OCI-LY3 (cell line): ENCODE data around the gene CAD.
A peak's percentile ranks its signal among the peaks of the same experiment; 100 is the strongest.

Experiments used
- H2AFZ ChIP-seq: fragments of 200-600, 300-600 bp; shearing (Covaris generic); 2 replicates; pipeline ENCODE4 v1.6.0; 2014; ENCODE audit warnings: antibody characterized with exemption, low read depth, low read length
- H3K27ac ChIP-seq: fragments of 200-600, 300-600 bp; sonication (generic); 2 replicates; pipeline ENCODE4 v1.5.1; 2014; ENCODE audit warnings: mild to moderate bottlenecking, low read length, moderate library complexity, mixed read lengths
- H3K27me3 ChIP-seq: fragments of 200-600, 300-600 bp; sonication (generic); 2 replicates; pipeline ENCODE4 v1.6.1; 2014; ENCODE audit warnings: low read depth, low read length, mixed read lengths
- H3K36me3 ChIP-seq: fragments of 200-600, 300-600 bp; sonication (generic); replicated peaks from 2 replicates; pipeline ENCODE3; 2014; ENCODE audit warnings: low read depth, low read length, mixed read lengths
- H3K4me1 ChIP-seq: fragments of 300-600, 200-600 bp; sonication (generic); 2 replicates; pipeline ENCODE4 v1.6.1; 2014; ENCODE audit warnings: low read length, mixed read lengths
- H3K4me2 ChIP-seq: fragments of 200-600, 300-600 bp; sonication (generic); 2 replicates; pipeline ENCODE4 v1.6.1; 2014; ENCODE audit warnings: low read length, mixed read lengths
- H3K4me3 ChIP-seq: fragments of 300-600, 200-600 bp; sonication (generic); 2 replicates; pipeline ENCODE4 v1.5.1; 2014; ENCODE audit warnings: antibody characterized with exemption, mild to moderate bottlenecking, low read length, moderate library complexity
- H3K79me2 ChIP-seq: fragments of 300-600, 200-600 bp; shearing (Covaris generic); 2 replicates; pipeline ENCODE4 v1.6.1; 2014; ENCODE audit warnings: mild to moderate bottlenecking, low read length, mixed read lengths
- H3K9ac ChIP-seq: fragments of 300-600, 200-600 bp; shearing (Covaris generic); 2 replicates; pipeline ENCODE4 v1.6.0; 2014; ENCODE audit warnings: mild to moderate bottlenecking, low read length, moderate library complexity
- H3K9me3 ChIP-seq: fragments of 200-600, 300-600 bp; shearing (Covaris generic); 2 replicates; pipeline ENCODE4 v1.6.1; 2014; ENCODE audit warnings: low read length, mixed read lengths; ENCODE audit not compliant: insufficient read depth
- H4K20me1 ChIP-seq: fragments of 200-600, 300-600 bp; sonication (generic); 2 replicates; pipeline ENCODE4 v1.6.1; 2016; ENCODE audit warnings: low read length, mixed read lengths; ENCODE audit not compliant: insufficient read depth
- CTCF ChIP-seq: fragments of 200-600, 300-600 bp; sonication (generic); IDR thresholded peaks from 2 replicates; pipeline ENCODE4 v1.5.1; 2014; ENCODE audit warnings: antibody characterized with exemption, low read length, low read depth
- EZH2phosphoT487 ChIP-seq: fragments of 200-600 bp; shearing (Covaris generic); IDR thresholded peaks from 2 replicates; pipeline ENCODE4 v1.6.1; 2018; ENCODE audit warnings: antibody characterized with exemption, mixed run types, low read depth

The CAD gene

GRCh38 chr2:27288610-27289009, 71.4 kb downstream of the CAD start:
- no peak for TF ChIP-seq EZH2phosphoT487
- TF ChIP-seq CTCF, result no peak
- Histone ChIP-seq H3K4me3 (no peak overlapping the region), H3K79me2 (no peaks in the 10 kb centered on the region), H3K9me3 (no peaks in the 10 kb centered on the region), H3K9ac (no peak overlapping the region), H2AFZ (no peak overlapping the region), H3K27ac (no peak overlapping the region), H3K27me3 (peaks cover 42% of the 10 kb centered on the region), H4K20me1 (no peaks in the 10 kb centered on the region), H3K4me1 (peaks cover 1% of the 10 kb centered on the region; the same call in 1 of the 2 replicates), H3K4me2 (no peak overlapping the region), H3K36me3 (no peaks in the 10 kb centered on the region)

GRCh38 chr2:27290549-27290948, 73.4 kb downstream of the CAD start:
- Histone ChIP-seq H3K79me2 (no peaks in the 10 kb centered on the region), H3K4me1 (peaks cover 8% of the 10 kb centered on the region), H3K27me3 (peaks cover 42% of the 10 kb centered on the region), H2AFZ (no peak overlapping the region), H3K36me3 (no peaks in the 10 kb centered on the region), H4K20me1 (no peaks in the 10 kb centered on the region), H3K9ac (no peak overlapping the region), H3K9me3 (no peaks in the 10 kb centered on the region), H3K27ac (no peak overlapping the region), H3K4me2 (no peak overlapping the region), H3K4me3 (no peak overlapping the region)
- TF ChIP-seq EZH2phosphoT487 (no peak), CTCF (no peak)

- Histone ChIP-seq H3K4me3 (no peak overlapping the region), H3K9me3 (no peaks in the 10 kb centered on the region), H3K4me1 (peaks cover 8% of the 10 kb centered on the region), H3K36me3 (no peaks in the 10 kb centered on the region), H2AFZ (no peak overlapping the region), H3K9ac (no peak overlapping the region), H3K27me3 (peaks cover 48% of the 10 kb centered on the region), H3K79me2 (no peaks in the 10 kb centered on the region), H3K27ac (no peak overlapping the region), H4K20me1 (no peaks in the 10 kb centered on the region), H3K4me2 (no peak overlapping the region)
- TF ChIP-seq CTCF (peak; percentile 34), EZH2phosphoT487 (no peak)
These were observed 74.7 kb downstream of the CAD start for GRCh38 chr2:27291865-27292264.
